ENCODE results near the gene TXNIP. TPM values are rescaled to one million over a fixed set of nuclear protein-coding genes. Genes with fewer than 3 reads are reported as not detected.

The TXNIP gene
- total and polyA plus RNA-seq, 2 of the 4 experiments (the other 2 are of a cell fraction), result 36.4 to 77.2 TPM

GRCh38 chr1:146020058-146021049, 24.0 kb upstream of the TXNIP start:
- Histone ChIP-seq H2BK5ac (ENCODE audit: low read depth, low read length, poor library complexity, severe bottlenecking) (no peak overlapping the region), H3K4ac (ENCODE audit: low read depth, low read length) (no peak overlapping the region), H3K14ac (replicated peaks; ENCODE audit: low read depth, low read length) (no peak overlapping the region), H3K4me1 (ENCODE audit: control insufficient read depth, insufficient read depth, low read length) (no peaks in the 10 kb centered on the region), H4K8ac (ENCODE audit: low read depth in 2 of 2, low read length in 2 of 2) (no peak overlapping the region), H4K20me1 (ENCODE audit: insufficient read depth, low read length) (no peaks in the 10 kb centered on the region), H3K56ac (ENCODE audit: extremely low read depth, insufficient read depth, low read length) (no peak overlapping the region), H3K4me2 (ENCODE audit: low read depth, low read length) (no peak overlapping the region), H2BK15ac (ENCODE audit: low read depth, low read length) (no peak overlapping the region), H3K23ac (ENCODE audit: low read depth, low read length) (no peak overlapping the region), H3K9ac (ENCODE audit: low read depth, low read length) (no peak overlapping the region), H2BK20ac (ENCODE audit: low read depth, low read length) (no peak overlapping the region), H3K9me1 (ENCODE audit: insufficient read depth, low read length) (no peaks in the 10 kb centered on the region), H3K4me3 (ENCODE audit: insufficient read depth, low read depth, low read length) (no peak overlapping the region), H4K91ac (ENCODE audit: insufficient read depth, low read depth, low read length) (no peak overlapping the region), H2AK9ac (replicated peaks; ENCODE audit: low read depth, low read length, poor library complexity) (no peak overlapping the region), H4K5ac (ENCODE audit: low read depth, low read length) (no peak overlapping the region), H3K18ac (ENCODE audit: low read depth, low read length) (no peak overlapping the region), H2BK120ac (ENCODE audit: low read depth, low read length) (no peak overlapping the region), H3K36me3 (ENCODE audit: control insufficient read depth, insufficient read depth, low read length) (no peaks in the 10 kb centered on the region), H3K27me3 (ENCODE audit: control insufficient read depth, insufficient read depth, low read length) (peaks cover 54% of the 10 kb centered on the region), H3K9me3 (ENCODE audit: control insufficient read depth, insufficient read depth, low read length) (no peaks in the 10 kb centered on the region), H2AK5ac (ENCODE audit: low read depth, low read length) (no peak overlapping the region), H3K79me1 (ENCODE audit: low read depth in 1 of 2, low read length in 2 of 2) (no peaks in the 10 kb centered on the region), H3K27ac (ENCODE audit: insufficient read depth, low read length) (no peak overlapping the region), H2AFZ (replicated peaks; ENCODE audit: low read length, poor library complexity) (no peak overlapping the region)
- no peak for TF ChIP-seq POLR2A (IDR thresholded peaks at IDR 0.05; ENCODE audit: low read depth, low read length)
- TF ChIP-seq CHD1 (IDR thresholded peaks at IDR 0.05; ENCODE audit: low read depth, low read length), result no peak
- no peak for TF ChIP-seq CTCF (conservative IDR thresholded peaks at IDR 0.05; ENCODE audit: low read depth, low read length)
- no peak for TF ChIP-seq ELK1 (IDR thresholded peaks at IDR 0.05; ENCODE audit: borderline replicate concordance, low read depth, low read length)
- TF ChIP-seq MAFK (IDR thresholded peaks at IDR 0.05; ENCODE audit: low read depth, low read length), result no peak
- TF ChIP-seq BHLHE40 (IDR thresholded peaks at IDR 0.05; ENCODE audit: low read depth, low read length), result no peak
- no peak for TF ChIP-seq MAZ (IDR thresholded peaks at IDR 0.05; ENCODE audit: borderline replicate concordance, low read depth, low read length)
- TF ChIP-seq CEBPB (IDR thresholded peaks at IDR 0.05; ENCODE audit: low read depth, low read length), result no peak
- no peak for TF ChIP-seq MXI1 (IDR thresholded peaks at IDR 0.05; ENCODE audit: borderline replicate concordance, low read depth, low read length)
- no peak for TF ChIP-seq FOS (IDR thresholded peaks at IDR 0.05; ENCODE audit: low read depth, low read length)
- no peak for TF ChIP-seq RCOR1 (IDR thresholded peaks at IDR 0.05; ENCODE audit: insufficient replicate concordance, low read length)
- ChIA-PET CTCF (interaction anchor here (2.0 kb wide), 2 partner anchors 12 kb away, joined by 5 to 9 read pairs; no protein-coding TSS in a partner anchor), POLR2A (ENCODE audit: unreplicated experiment) (no interaction called here)
- BruUV-seq (replicated peaks), result no TSS peak
- dilution Hi-C loops (cut with HindIII; ENCODE audit: low sequenced_read_pairs, unreplicated experiment), result no loop called here
- no peak for DNase-seq
- in situ Hi-C loops (cut with MboI; ENCODE audit: low sequenced_read_pairs), result no loop called here
- no peak for ATAC-seq (ENCODE audit: low read depth)
- WGBS, 2 experiments (ENCODE audit: extremely low coverage in 2 of 2, insufficient read length in 1 of 2), result no CpG with 5 or more reads among the region's 4 CpGs
- intact Hi-C loops (cut with micrococcal nuclease), result no loop called here
